ENCODE results near the gene RBMS2.
"Not testable (repeated sequence)": the region's sequence is repeated elsewhere in the genome, so short reads cannot be mapped to it uniquely, and the experiment has no call there.

The RBMS2 gene

GRCh38 chr12:56518570-56518969, 3.0 kb upstream of the RBMS2 start:
- no peak for FAIRE-seq

- no peak for FAIRE-seq
Measured at GRCh38 chr12:56520048-56520447, 1.6 kb upstream of the RBMS2 start.

GRCh38 chr12:56520506-56520905, 1.1 kb upstream of the RBMS2 start:
- FAIRE-seq: no peak

- no peak for FAIRE-seq
Measured at GRCh38 chr12:56521209-56521589, 421 bp upstream of the RBMS2 start.

- FAIRE-seq: no peak
Measured at GRCh38 chr12:56522411-56523193, 982 bp downstream of the RBMS2 start.

GRCh38 chr12:56528846-56529245, 7.2 kb downstream of the RBMS2 start:
- no peak for FAIRE-seq

- FAIRE-seq: no peak
Measured at GRCh38 chr12:56529656-56530055, 8.0 kb downstream of the RBMS2 start.

GRCh38 chr12:56530390-56531055, 8.9 kb downstream of the RBMS2 start:
- no peak for FAIRE-seq

- FAIRE-seq: no peak
Measured at GRCh38 chr12:56537546-56537945, 15.9 kb downstream of the RBMS2 start.

- FAIRE-seq: no peak
Measured at GRCh38 chr12:56541631-56542030, 20.0 kb downstream of the RBMS2 start.

GRCh38 chr12:56542164-56542563, 20.5 kb downstream of the RBMS2 start:
- FAIRE-seq: no peak

GRCh38 chr12:56545023-56545604, 23.5 kb downstream of the RBMS2 start:
- FAIRE-seq: no peak

GRCh38 chr12:56546680-56547079, 25.1 kb downstream of the RBMS2 start:
- no peak for FAIRE-seq

GRCh38 chr12:56551070-56551469, 29.4 kb downstream of the RBMS2 start:
- FAIRE-seq: no peak

- no peak for FAIRE-seq
Measured at GRCh38 chr12:56565510-56566101, 44.0 kb downstream of the RBMS2 start.

- FAIRE-seq: no peak
Measured at GRCh38 chr12:56568146-56568545, 46.5 kb downstream of the RBMS2 start.

GRCh38 chr12:56571121-56571520, 49.5 kb downstream of the RBMS2 start:
- FAIRE-seq: no peak

GRCh38 chr12:56572288-56572687, 50.7 kb downstream of the RBMS2 start:
- FAIRE-seq: no peak

- no peak for FAIRE-seq
Measured at GRCh38 chr12:56574210-56574609, 52.6 kb downstream of the RBMS2 start.

- FAIRE-seq: not testable (repeated sequence)
Measured at GRCh38 chr12:56577248-56577647, 55.6 kb downstream of the RBMS2 start.

GRCh38 chr12:56578983-56579546, 57.4 kb downstream of the RBMS2 start:
- no peak for FAIRE-seq

- no peak for FAIRE-seq
Measured at GRCh38 chr12:56581418-56582145, 60.0 kb downstream of the RBMS2 start.

- no peak for FAIRE-seq
Measured at GRCh38 chr12:56585098-56585497, 63.5 kb downstream of the RBMS2 start.

All from islet of Langerhans (tissue), 1 donor.